Thoracic aorta (tissue), 2 donors: ENCODE data around the gene ANKRD6. TPM values are rescaled to one million over a fixed set of nuclear protein-coding genes. Genes with fewer than 3 reads are reported as not detected.

Source experiments
- ATAC-seq: fragments of 150-250 bp; one replicate; pipeline ENCODE4 v1.8.0; 2017; ENCODE audit warnings: low read depth; ENCODE audit not compliant: insufficient number of reproducible peaks, low FRiP score
- DNase-seq: peaks from one replicate; pipeline ENCODE4 v3.0.0-alpha.2; 2020; ENCODE audit warnings: low spot score
- H3K27ac ChIP-seq, 2 donors: fragments of 200-600 bp; sonication (generic); 1 replicate in 1 of 2; 2 replicates in 1 of 2; pipeline ENCODE4 v1.5.1; 2016; ENCODE audit warnings: mild to moderate bottlenecking in 2 of 2, moderate library complexity in 2 of 2
- H3K27me3 ChIP-seq: fragments of 200-600 bp; sonication (generic); replicated peaks from 2 replicates; pipeline ENCODE4 v1.6.0; 2016; ENCODE audit warnings: mild to moderate bottlenecking; ENCODE audit not compliant: insufficient read depth
- H3K36me3 ChIP-seq: fragments of 200-600 bp; sonication (generic); one replicate; pipeline ENCODE4 v1.5.1; 2016
- H3K4me1 ChIP-seq, 2 donors: fragments of 200-600 bp; sonication (generic); 1 replicate in 1 of 2; 2 replicates in 1 of 2; pipeline versions ENCODE4 v1.5.1 to v1.6.0; 2016; ENCODE audit warnings: low read depth in 2 of 2, mild to moderate bottlenecking in 1 of 2; ENCODE audit not compliant: control insufficient read depth in 1 of 2
- H3K4me3 ChIP-seq: fragments of 200-600 bp; sonication (generic); 2 replicates; pipeline ENCODE4 v1.5.1; 2016; ENCODE audit warnings: mild to moderate bottlenecking
- H3K9me3 ChIP-seq: fragments of 200-600 bp; sonication (generic); 2 replicates; pipeline ENCODE4 v1.5.1; 2016
- total RNA-seq, 2 donors: library from RNA; depleted of rRNA; stranded (reverse); fragments of >200 nt; gene quantifications; one replicate each; pipeline versions ENCODE4 v1.1.0 to v1.2.3, GENCODE V29; 2016
- TF ChIP-seq, protein P1 (sequence below): fragments of 200-600 bp; sonication (generic); IDR thresholded peaks from one replicate; pipeline ENCODE4 v1.5.1; 2019; ENCODE audit warnings: antibody characterized with exemption

ANKRD6 gene
- total RNA-seq, 2 donors from 2014 or later, result 35.3 to 91.9 TPM

DNA sequence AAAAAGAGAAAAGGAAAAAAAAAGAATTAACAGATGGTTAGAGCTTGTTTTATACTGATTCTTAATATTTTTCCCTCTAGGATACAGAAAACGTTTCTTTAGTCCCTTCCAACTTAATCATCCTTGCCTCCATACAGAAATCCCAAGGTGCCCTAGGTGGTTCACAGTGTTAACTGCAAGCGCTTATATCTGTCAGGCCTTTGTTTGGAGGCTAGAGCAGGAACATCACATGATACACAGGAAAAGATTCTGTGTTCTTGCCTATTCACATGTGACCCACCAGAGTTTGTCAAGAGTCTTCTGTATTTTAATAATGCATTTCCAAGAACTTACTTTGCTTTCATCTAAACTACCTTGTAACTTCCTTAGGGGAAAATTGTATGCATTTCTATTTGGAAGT, 31.3 kb downstream of the ANKRD6 start:
- H3K36me3 ChIP-seq, result no peaks in the 10 kb centered on the region
- ATAC-seq, result no peak

DNA sequence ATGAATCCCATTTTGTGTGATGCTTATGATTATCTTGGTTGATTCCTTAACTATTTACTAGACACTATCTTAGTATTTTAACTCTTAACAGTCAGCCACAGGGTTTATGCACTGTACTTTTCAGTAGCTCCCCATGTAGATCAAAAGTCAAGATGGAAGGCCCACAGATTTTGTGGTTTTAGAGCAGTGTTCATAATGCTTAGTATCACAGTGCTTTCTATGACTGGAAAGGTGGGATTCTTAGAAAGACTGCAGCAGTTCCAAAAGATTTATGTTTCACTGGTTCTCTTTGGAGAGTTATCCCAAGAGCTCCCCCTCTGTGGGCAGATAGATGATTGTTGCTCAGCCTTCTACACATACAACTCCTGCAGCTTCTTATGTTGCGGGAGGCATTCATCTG, 34.5 kb downstream of the ANKRD6 start:
- no peak for DNase-seq
- Histone ChIP-seq H3K27ac (no peak overlapping the region), H3K36me3 (no peaks in the 10 kb centered on the region), H3K4me3 (no peak overlapping the region), H3K4me1 (no peaks in the 10 kb centered on the region), H3K27me3 (no peaks in the 10 kb centered on the region), H3K9me3 (no peaks in the 10 kb centered on the region)
- no peak for ATAC-seq
- TF ChIP-seq, protein P1, sequence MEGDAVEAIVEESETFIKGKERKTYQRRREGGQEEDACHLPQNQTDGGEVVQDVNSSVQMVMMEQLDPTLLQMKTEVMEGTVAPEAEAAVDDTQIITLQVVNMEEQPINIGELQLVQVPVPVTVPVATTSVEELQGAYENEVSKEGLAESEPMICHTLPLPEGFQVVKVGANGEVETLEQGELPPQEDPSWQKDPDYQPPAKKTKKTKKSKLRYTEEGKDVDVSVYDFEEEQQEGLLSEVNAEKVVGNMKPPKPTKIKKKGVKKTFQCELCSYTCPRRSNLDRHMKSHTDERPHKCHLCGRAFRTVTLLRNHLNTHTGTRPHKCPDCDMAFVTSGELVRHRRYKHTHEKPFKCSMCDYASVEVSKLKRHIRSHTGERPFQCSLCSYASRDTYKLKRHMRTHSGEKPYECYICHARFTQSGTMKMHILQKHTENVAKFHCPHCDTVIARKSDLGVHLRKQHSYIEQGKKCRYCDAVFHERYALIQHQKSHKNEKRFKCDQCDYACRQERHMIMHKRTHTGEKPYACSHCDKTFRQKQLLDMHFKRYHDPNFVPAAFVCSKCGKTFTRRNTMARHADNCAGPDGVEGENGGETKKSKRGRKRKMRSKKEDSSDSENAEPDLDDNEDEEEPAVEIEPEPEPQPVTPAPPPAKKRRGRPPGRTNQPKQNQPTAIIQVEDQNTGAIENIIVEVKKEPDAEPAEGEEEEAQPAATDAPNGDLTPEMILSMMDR, result no peak

More for the DNA sequence above, 31.3 kb downstream of the ANKRD6 start:
- peaks cover 2 to 9% of the 10 kb centered on the region in 2 donors for H3K4me1 ChIP-seq
- no peaks in the 10 kb centered on the region for H3K27me3 ChIP-seq
- H3K9me3 ChIP-seq, result no peaks in the 10 kb centered on the region
- TF ChIP-seq, protein P1, result no peak
- no peak overlapping the region for H3K27ac ChIP-seq
- no peak overlapping the region for H3K4me3 ChIP-seq
- DNase-seq, result no peak

DNA sequence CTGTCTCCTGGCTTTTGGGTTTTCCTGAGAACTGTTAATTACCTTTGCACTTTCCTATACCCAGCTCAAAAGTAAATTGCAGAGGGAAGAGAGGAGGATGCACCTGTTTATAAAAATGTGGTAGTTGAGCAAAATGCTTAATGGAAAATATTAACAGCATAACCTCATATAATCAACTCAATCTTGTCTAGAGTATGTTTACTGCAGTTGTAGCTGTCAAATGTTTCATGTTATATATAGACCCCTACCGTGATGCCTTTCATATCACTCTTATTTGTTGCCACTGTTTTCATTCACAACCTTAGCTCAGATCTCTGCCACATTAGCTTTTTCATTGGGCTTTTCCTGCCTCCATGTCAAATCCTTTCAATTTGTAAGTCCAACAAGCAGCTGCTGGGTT, 36.0 kb downstream of the ANKRD6 start:
- no peaks in the 10 kb centered on the region for H3K36me3 ChIP-seq
- TF ChIP-seq, protein P1, result no peak
- no peak for DNase-seq
- ATAC-seq, result no peak
- no peaks in the 10 kb centered on the region for H3K4me1 ChIP-seq
- H3K4me3 ChIP-seq, result no peak overlapping the region
- no peaks in the 10 kb centered on the region for H3K27me3 ChIP-seq
- H3K27ac ChIP-seq, result no peak overlapping the region
- no peaks in the 10 kb centered on the region for H3K9me3 ChIP-seq

DNA sequence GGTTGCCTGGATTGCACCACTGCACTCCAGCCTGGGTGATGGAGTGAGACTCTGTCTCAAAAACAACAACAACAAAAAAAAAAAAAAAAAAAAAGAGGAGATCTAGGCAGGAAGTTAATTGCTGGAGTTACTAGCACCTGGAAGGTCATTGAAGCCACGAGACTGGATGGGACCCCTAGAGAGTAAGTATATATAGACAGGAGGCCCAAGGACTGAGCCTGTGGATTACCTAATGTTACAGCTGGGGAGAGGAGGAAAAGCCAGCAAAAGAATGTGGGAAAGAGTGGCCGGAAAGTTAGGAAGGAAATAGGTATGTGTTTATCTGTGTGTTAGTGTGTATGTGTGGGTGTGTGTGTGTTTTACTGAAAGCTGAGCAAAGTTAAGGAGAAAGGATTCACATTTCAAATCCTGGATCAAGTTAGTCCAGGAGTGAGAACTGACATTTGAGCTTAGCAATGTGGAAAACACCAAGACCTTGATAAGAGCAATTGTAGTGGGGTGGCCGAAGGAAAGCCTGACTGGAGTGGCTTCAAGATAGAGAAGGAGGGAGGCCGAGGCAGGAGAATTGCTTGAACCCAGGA, 38.4 kb downstream of the ANKRD6 start:
- ATAC-seq (no peak), DNase-seq (no peak)
- no peaks in the 10 kb centered on the region for H3K36me3 ChIP-seq
- peaks cover 0 to 19% of the 10 kb centered on the region in 2 donors for H3K4me1 ChIP-seq
- H3K27me3 ChIP-seq, result no peaks in the 10 kb centered on the region
- H3K9me3 ChIP-seq, result no peaks in the 10 kb centered on the region
- H3K4me3 ChIP-seq, result no peak overlapping the region
- H3K27ac ChIP-seq, result no peak overlapping the region
- TF ChIP-seq, protein P1, result no peak

DNA sequence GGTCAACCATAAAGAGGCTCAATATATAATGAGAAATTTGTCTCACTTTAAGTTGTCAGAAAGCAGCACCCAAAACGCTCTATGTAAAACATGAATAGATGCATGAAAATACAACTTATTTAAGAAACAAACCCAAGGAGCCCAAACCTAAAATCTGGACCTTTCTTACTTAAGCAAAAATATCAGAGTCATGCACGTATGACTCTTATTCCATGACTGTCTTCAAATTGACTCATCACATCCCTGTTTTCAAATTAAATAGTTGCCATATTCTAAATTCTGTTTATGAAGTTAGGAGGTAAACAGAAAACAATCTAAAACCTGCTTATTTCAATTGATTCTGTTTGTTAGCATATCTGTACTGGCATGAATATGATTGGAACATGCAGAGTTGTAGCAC, 42.1 kb downstream of the ANKRD6 start:
- H3K4me1 ChIP-seq, result peaks cover 0 to 22% of the 10 kb centered on the region in 2 donors
- no peak for ATAC-seq
- H3K27ac ChIP-seq, result peak overlapping the region; percentile 11 to 25
- no peaks in the 10 kb centered on the region for H3K36me3 ChIP-seq
- H3K27me3 ChIP-seq, result no peaks in the 10 kb centered on the region
- TF ChIP-seq, protein P1, result no peak
- DNase-seq, result no peak
- peak overlapping the region; percentile 51 for H3K4me3 ChIP-seq
- H3K9me3 ChIP-seq, result no peaks in the 10 kb centered on the region
